Pancreas (tissue), 10 donors: ENCODE measurements around the gene TNNC2. TPM values are rescaled to one million over a fixed set of nuclear protein-coding genes. Genes with fewer than 3 reads are reported as not detected.
A peak's percentile ranks its signal among the peaks of the same experiment; 100 is the strongest.

Experiments used
- ATAC-seq, 4 donors: fragments of 200-7000 bp; cut with Tn5 transposase; one replicate each; pipeline versions ENCODE4 v1.8.0 to v1.9.1; 2020; ENCODE audit warnings: mild to moderate bottlenecking in 4 of 4, moderate library complexity in 4 of 4
- DNase-seq, 6 donors: peaks; one replicate each; pipeline ENCODE4 v3.0.0-alpha.2; 2020
- FAIRE-seq: peaks from 2 replicates; lab custom pipeline; 2012; peaks lifted over from hg19 to GRCh38; lab: Jason Lieb, UNC
- H3K27ac ChIP-seq, 4 donors: fragments of 200-600 bp; sonication (generic); 1 replicate in 3 of 4; 2 replicates in 1 of 4; pipeline versions ENCODE4 v1.5.0 to v1.8.0; 2020
- H3K27me3 ChIP-seq, 4 donors: fragments of 200-600 bp; one replicate each; pipeline ENCODE4 v1.8.0; 2021
- H3K36me3 ChIP-seq, 3 donors: fragments of 200-600 bp; sonication (generic) in 1 of 3; one replicate each; pipeline versions ENCODE4 v1.5.0 to v1.8.0; 2020 to 2021
- H3K4me1 ChIP-seq, 3 donors: fragments of 200-600 bp; one replicate each; pipeline ENCODE4 v1.8.0; 2021
- H3K4me3 ChIP-seq, 4 donors: fragments of 200-600 bp; sonication (generic) in 2 of 4; one replicate each; pipeline versions ENCODE4 v1.5.0 to v1.8.0; 2020 to 2021
- H3K9me3 ChIP-seq, 4 donors: fragments of 200-600 bp; one replicate each; pipeline ENCODE4 v1.8.0; 2021
- WGBS, 2 donors: extraction: QIAGEN DNeasy Blood & Tissue Kit; methylation state at CpG; one replicate each; pipeline ENCODE4 v1.1.7; 2013; 5-methylcytosine and 5-hydroxymethylcytosine counted together
- intact Hi-C, 3 donors: fragments of 100-400 bp; cut with DNase I; formaldehyde crosslinking; loops; one replicate each; pipeline versions ENCODE4 v1.11.1 to v1.14.2; 2022
- polyA plus RNA-seq, 2 donors: library from polyadenylated mRNA; stranded (reverse); fragments of 200-250 nt; gene quantifications; one replicate each; pipeline ENCODE4 v1.2.3, GENCODE V29; 2013
- total RNA-seq, 6 donors: library from RNA; stranded (reverse); fragmentation: NEBNext Ultra II Directional in 4 of 6; extraction: Animal tissue kit (Norgen Biotek cat#: 25700) in 4 of 6; gene quantifications; one replicate each; pipeline versions ENCODE4 v1.2.1 to v1.2.4, GENCODE V29; 2021 to 2023
- TF ChIP-seq, protein P1 (sequence below), 4 donors: fragments of 200-600 bp; sonication (generic) in 3 of 4; IDR thresholded peaks; one replicate each; pipeline versions ENCODE4 v1.5.0 to v1.8.0; 2021; ENCODE audit warnings: antibody characterized with exemption in 4 of 4
- donor health status: healthy with polysubstance abuse.
- donor health status: DM: no; HTN: no; CAD: no; lungs with moderate emphysema.
- donor health status: DM: no; HTN: no; CAD: no.
- donor health status: control.
- donor health status: control.
- donor health status: Bipolar disorder and iron deficiency.
- donor health status: DM: yes; HTN: yes; CAD: no.
- donor health status: DM: no; HTN: no; CAD: no.
- donor health status: DM: no; HTN: no; CAD: no.
- donor health status: DM: yes; HTN: yes; CAD: no.

The TNNC2 gene
- total and polyA plus RNA-seq, 8 donors: 1.2 to 4.0 TPM; not detected in 6

DNA sequence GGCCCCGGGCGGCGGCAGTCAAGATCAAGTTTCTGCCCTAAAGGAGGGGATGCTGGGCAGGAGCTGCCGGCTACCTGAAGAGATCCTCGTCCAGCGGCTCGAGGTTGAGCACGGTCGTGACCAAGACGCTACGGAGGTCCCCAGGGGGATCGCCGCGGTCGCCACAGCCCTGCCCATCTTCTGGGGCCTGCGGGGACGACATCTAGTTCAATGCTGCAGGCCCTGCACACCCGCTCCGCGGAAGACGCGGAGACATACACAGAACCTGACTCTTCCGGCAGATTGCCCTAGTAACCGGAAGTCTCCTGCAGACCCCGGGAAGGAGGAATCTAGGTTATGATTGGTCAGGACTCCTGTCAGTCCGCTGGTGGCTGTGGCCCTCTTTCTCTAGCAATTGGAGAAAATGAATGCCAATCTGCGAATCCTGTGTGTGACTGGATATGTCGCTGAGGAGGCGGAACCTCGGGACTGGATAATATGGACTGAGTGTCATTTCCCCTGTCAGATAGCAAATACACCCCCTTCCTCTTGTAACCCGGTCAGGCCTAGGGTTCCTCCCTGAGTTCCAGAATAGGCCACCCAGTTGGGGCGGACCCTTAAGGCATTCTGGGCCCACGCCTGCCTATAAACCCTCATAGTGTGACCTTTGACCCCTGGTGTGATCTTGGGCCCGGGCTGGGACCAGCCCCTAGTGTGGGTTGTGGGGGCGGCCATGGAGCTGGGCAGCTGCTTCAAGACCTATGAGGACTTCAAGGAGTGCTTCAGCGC lies 30.2 kb upstream of the TNNC2 start, which contains the start of the genes ACOT8 and ZSWIM3:
Gene ACOT8, minus strand, starts transcription at position 279 of the 768 bp plus-strand sequence. Its CDS starts 77 bp downstream, at position 202.
Gene ZSWIM3, plus strand, starts transcription at position 501 of the 768 bp plus-strand sequence. Its CDS starts 212 bp downstream, at position 713.
- ATAC-seq (peak; percentile 98 to 100 (median 98)), FAIRE-seq (peak; percentile 37), DNase-seq (peak; percentile 77 to 99 (median 94))
- H3K4me3 ChIP-seq: peak within 1 kb of the TSS; percentile 65 to 88 (median 80)
- intact Hi-C loops: no loop called here
- WGBS, 2 donors: 1% methylated on average over 35 to 36 of the region's 36 CpGs
- H3K27me3 ChIP-seq: no peaks in the 10 kb centered on the region
- H3K9me3 ChIP-seq: no peaks in the 10 kb centered on the region
- no peaks in the 10 kb centered on the region for H3K36me3 ChIP-seq
- peaks cover 13 to 21% (median 14%) of the 10 kb centered on the region in 3 donors for H3K4me1 ChIP-seq
- TF ChIP-seq, protein P1, sequence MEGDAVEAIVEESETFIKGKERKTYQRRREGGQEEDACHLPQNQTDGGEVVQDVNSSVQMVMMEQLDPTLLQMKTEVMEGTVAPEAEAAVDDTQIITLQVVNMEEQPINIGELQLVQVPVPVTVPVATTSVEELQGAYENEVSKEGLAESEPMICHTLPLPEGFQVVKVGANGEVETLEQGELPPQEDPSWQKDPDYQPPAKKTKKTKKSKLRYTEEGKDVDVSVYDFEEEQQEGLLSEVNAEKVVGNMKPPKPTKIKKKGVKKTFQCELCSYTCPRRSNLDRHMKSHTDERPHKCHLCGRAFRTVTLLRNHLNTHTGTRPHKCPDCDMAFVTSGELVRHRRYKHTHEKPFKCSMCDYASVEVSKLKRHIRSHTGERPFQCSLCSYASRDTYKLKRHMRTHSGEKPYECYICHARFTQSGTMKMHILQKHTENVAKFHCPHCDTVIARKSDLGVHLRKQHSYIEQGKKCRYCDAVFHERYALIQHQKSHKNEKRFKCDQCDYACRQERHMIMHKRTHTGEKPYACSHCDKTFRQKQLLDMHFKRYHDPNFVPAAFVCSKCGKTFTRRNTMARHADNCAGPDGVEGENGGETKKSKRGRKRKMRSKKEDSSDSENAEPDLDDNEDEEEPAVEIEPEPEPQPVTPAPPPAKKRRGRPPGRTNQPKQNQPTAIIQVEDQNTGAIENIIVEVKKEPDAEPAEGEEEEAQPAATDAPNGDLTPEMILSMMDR (IDR thresholded peaks at IDR 0.05): no peak
- peak within 1 kb of the TSS; percentile 40 to 69 (median 59) for H3K27ac ChIP-seq

DNA sequence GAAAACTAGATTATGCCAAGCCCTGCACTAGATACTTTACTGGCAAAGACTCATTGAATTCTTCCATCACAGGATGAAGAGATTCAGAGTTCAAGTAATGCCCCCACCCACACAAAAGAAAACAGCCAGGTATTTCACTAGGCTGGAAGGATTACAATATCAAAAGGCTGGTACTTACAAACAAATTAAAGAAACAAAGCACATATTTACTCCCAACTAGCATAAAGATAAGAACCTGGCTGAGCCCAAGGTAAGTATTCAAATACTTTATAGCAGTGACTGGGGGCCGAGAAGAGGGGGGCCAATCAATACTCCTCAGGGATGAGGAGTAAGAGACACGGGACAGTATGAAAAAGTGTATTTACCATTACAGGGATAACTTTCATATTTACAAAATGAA lies 26.4 kb upstream of the TNNC2 start:
- TF ChIP-seq, protein P1 (IDR thresholded peaks at IDR 0.05): no peak
- Histone ChIP-seq H3K27ac (no peak overlapping the region), H3K4me1 (peaks cover 13 to 21% (median 14%) of the 10 kb centered on the region in 3 donors), H3K4me3 (no peak overlapping the region), H3K36me3 (no peaks in the 10 kb centered on the region), H3K9me3 (no peaks in the 10 kb centered on the region), H3K27me3 (no peaks in the 10 kb centered on the region)
- WGBS, 2 donors: 31 to 32% methylated on average over 2 of the region's 2 CpGs
- no peak for ATAC-seq
- FAIRE-seq: no peak
- no peak for DNase-seq
- intact Hi-C loops: no loop called here

DNA sequence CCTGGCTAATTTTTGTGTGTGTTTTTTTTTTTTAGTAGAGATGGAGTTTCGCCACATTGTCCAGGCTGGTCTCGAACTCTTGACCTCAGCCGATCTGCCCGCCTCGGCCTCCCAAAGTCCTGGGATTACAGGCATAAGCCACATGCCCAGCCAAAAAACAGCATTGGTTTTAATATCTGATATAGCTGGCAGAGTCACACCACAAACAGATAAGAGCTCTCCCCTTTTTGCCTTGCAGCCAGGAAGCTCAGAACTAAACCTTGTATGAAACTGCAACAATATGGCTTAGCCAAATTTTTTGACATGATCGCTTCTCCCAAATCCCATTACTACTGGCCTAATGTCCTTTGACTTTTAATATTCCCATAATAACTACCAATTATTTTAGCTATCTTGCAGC lies 25.2 kb upstream of the TNNC2 start:
- Histone ChIP-seq H3K36me3 (peaks cover 0 to 3% (median 1%) of the 10 kb centered on the region in 3 donors), H3K4me1 (peaks cover 13 to 14% (median 13%) of the 10 kb centered on the region in 3 donors), H3K4me3 (no peak overlapping the region), H3K9me3 (no peaks in the 10 kb centered on the region), H3K27me3 (no peaks in the 10 kb centered on the region), H3K27ac (no peak overlapping the region)
- 96 to 99% methylated on average over 6 of the region's 6 CpGs for WGBS, 2 donors
- FAIRE-seq: no peak
- no peak for ATAC-seq
- intact Hi-C loops: no loop called here
- TF ChIP-seq, protein P1 (IDR thresholded peaks at IDR 0.05): no peak
- DNase-seq: no peak

DNA sequence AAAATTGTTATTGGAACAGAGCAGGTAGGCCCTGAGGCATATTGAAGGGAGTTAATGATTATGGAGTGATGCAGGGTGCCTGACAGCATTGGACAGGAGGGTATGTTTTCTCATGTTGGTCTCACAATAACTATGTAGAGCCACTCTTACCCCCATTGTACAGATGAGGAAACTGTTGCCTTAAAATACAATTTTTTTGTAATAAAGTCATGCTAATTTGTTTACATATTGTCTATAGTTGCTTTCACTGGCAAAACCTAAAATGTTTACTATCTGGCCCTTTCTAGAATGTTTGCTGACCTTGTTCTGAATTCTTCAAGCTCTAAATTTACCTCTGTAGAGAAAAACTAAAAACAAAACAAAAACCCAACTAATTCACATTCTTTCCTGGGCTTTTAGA lies 24.4 kb upstream of the TNNC2 start:
- FAIRE-seq: no peak

More for the DNA sequence above, 24.4 kb upstream of the TNNC2 start:
- H3K36me3 ChIP-seq: peaks cover 0 to 9% (median 3%) of the 10 kb centered on the region in 3 donors
- intact Hi-C loops: no loop called here
- no peak for DNase-seq
- ATAC-seq: no peak
- TF ChIP-seq, protein P1 (IDR thresholded peaks at IDR 0.05): no peak
- no peaks in the 10 kb centered on the region for H3K9me3 ChIP-seq
- H3K4me3 ChIP-seq: no peak overlapping the region
- H3K27ac ChIP-seq: no peak overlapping the region
- peaks cover 13% of the 10 kb centered on the region in 3 donors for H3K4me1 ChIP-seq
- H3K27me3 ChIP-seq: no peaks in the 10 kb centered on the region
